Transverse colon (tissue), 3 donors: ENCODE measurements around the gene ZNF486.

Experiments used
- CTCF ChIP-seq, 5 experiments: fragments of 200-600 bp in 3 of 5; fragments of 450-650 bp in 2 of 5; sonication (generic) in 3 of 5; IDR thresholded peaks; 1 replicate in 2 of 5; 2 replicates in 3 of 5; pipeline ENCODE4 v1.5.1; 2016 to 2017; ENCODE audit warnings: antibody characterized with exemption in 5 of 5, inconsistent platforms in 3 of 5, mild to moderate bottlenecking in 2 of 5, moderate library complexity in 1 of 5
- EP300 ChIP-seq: sonication (generic); formaldehyde crosslinking; IDR thresholded peaks from one replicate; pipeline ENCODE4 v1.6.1; 2017; ENCODE audit warnings: antibody characterized with exemption, low read depth

GRCh38 chr19:20167020-20167644 is at the start of gene ZNF486:
- TF ChIP-seq CTCF (IDR thresholded peaks at IDR 0.05) (no peak), EP300 (no peak)
